GM12878 (cell line): ENCODE measurements around the gene RAB2B.

Experiments used
- ATF2 ChIP-seq: IDR thresholded peaks from 2 replicates; pipeline ENCODE4 v1.6.1; 2012; ENCODE audit warnings: low read length, inconsistent platforms
- EED ChIP-seq: sonication (generic); IDR thresholded peaks from 2 replicates; pipeline ENCODE4 v1.6.1; 2016; ENCODE audit warnings: antibody characterized with exemption, low read depth
- FOXM1 ChIP-seq: IDR thresholded peaks from 2 replicates; pipeline ENCODE4 v1.6.1; 2012; ENCODE audit warnings: low read depth, mild to moderate bottlenecking, inconsistent platforms, low read length, moderate library complexity
- GABPA ChIP-seq: IDR thresholded peaks from 2 replicates; pipeline ENCODE4 v1.6.1; 2014; ENCODE audit warnings: antibody characterized with exemption, low read depth, mild to moderate bottlenecking, inconsistent platforms
- NFYB ChIP-seq: IDR thresholded peaks from 2 replicates; pipeline ENCODE4 v1.6.1; 2011; ENCODE audit warnings: low read depth, mild to moderate bottlenecking, low read length, improper control_type of control experiment, moderate library complexity; ENCODE audit not compliant: insufficient read depth
- POLR2AphosphoS5 ChIP-seq: IDR thresholded peaks from 2 replicates; pipeline ENCODE4 v1.6.1; 2011; ENCODE audit warnings: mild to moderate bottlenecking, low read length, inconsistent platforms
- RELA ChIP-seq: fragments of 450-650 bp; IDR thresholded peaks from 2 replicates; pipeline ENCODE4 v1.8.0; 2014; ENCODE audit warnings: borderline replicate concordance; ENCODE audit not compliant: partially characterized antibody
- RFX5 ChIP-seq: IDR thresholded peaks from 2 replicates; pipeline ENCODE4 v1.6.1; 2011; ENCODE audit warnings: low read depth, low read length, improper control_type of control experiment
- SMC3 ChIP-seq: IDR thresholded peaks from 2 replicates; pipeline ENCODE4 v1.6.1; 2011; ENCODE audit warnings: low read length, improper control_type of control experiment, borderline replicate concordance
- TAF1 ChIP-seq: IDR thresholded peaks from 2 replicates; pipeline ENCODE4 v1.6.1; 2011; ENCODE audit warnings: mild to moderate bottlenecking, low read depth, low read length, borderline replicate concordance
- YBX1 ChIP-seq: fragments of 450-650 bp; IDR thresholded peaks from 2 replicates; pipeline ENCODE4 v1.6.1; 2016; ENCODE audit warnings: antibody characterized with exemption
- TF ChIP-seq, protein P1 (sequence below), 3 experiments: IDR thresholded peaks in 2 of 3; conservative IDR thresholded peaks in 1 of 3; 2 replicates each; pipeline ENCODE4 v1.5.1; 2011; ENCODE audit warnings: low read depth in 3 of 3, low read length in 3 of 3, mild to moderate bottlenecking in 3 of 3, control low read depth in 2 of 3, moderate library complexity in 2 of 3, inconsistent platforms in 1 of 3, mixed read lengths in 1 of 3; ENCODE audit not compliant: control insufficient read depth in 2 of 3, insufficient read depth in 1 of 3; ENCODE audit errors: extremely low read depth in 1 of 3
- TF ChIP-seq, protein P2 (sequence below): IDR thresholded peaks from 2 replicates; pipeline ENCODE4 v1.6.1; 2011; ENCODE audit warnings: low read depth, low read length, improper control_type of control experiment, borderline replicate concordance

DNA sequence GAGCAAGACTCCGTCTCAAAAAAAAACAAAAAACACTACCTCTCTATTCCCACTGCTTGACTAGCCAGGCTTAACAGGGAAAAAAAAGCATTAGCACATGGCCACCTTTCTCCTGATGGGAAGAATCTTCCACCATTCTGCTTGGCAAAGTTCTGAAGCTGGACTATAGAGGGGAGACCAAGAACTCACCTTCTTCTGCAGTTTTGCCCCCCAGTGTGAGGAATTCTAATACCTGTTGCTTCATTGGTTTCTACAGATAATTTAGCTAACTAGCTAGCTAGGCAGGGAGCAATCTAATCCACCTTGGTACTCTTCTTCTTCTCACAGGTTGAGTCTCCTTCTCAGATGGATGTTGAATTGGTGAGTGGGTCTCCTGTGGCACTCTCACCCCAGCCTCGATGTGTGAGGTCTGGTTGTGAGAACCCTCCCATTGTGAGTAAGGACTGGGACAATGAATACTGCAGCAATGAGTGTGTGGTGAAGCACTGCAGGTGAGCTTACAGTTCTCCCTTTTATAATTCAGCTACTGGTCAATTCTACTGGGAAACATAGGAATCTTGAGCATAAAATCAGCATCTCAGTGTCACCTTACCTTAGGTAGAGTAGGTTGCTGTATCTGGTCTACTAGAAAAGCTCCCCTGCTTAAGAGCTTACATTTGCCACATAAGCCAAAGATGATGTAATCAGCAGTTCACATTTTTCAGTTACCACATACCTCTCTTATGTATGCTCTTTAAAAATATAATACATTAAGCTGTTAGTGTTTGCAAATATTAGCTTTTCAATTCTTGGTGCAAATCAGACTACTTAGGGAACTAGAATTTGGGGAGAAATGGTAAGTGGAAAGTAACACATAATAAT, 18.4 kb upstream of the RAB2B start:
- TF ChIP-seq, protein P1, sequence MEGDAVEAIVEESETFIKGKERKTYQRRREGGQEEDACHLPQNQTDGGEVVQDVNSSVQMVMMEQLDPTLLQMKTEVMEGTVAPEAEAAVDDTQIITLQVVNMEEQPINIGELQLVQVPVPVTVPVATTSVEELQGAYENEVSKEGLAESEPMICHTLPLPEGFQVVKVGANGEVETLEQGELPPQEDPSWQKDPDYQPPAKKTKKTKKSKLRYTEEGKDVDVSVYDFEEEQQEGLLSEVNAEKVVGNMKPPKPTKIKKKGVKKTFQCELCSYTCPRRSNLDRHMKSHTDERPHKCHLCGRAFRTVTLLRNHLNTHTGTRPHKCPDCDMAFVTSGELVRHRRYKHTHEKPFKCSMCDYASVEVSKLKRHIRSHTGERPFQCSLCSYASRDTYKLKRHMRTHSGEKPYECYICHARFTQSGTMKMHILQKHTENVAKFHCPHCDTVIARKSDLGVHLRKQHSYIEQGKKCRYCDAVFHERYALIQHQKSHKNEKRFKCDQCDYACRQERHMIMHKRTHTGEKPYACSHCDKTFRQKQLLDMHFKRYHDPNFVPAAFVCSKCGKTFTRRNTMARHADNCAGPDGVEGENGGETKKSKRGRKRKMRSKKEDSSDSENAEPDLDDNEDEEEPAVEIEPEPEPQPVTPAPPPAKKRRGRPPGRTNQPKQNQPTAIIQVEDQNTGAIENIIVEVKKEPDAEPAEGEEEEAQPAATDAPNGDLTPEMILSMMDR (IDR thresholded peaks at IDR 0.05 in 2 of 3, conservative IDR thresholded peaks at IDR 0.05 in 1 of 3; ENCODE audit: control insufficient read depth in 2 of 3, extremely low read depth in 1 of 3, insufficient read depth in 1 of 3, low read depth in 3 of 3, low read length in 3 of 3) = no peak
- TF ChIP-seq ATF2 = no peak
- TF ChIP-seq POLR2AphosphoS5 = no peak
- no peak for TF ChIP-seq TAF1
- TF ChIP-seq RFX5 = no peak
- TF ChIP-seq GABPA = no peak
- no peak for TF ChIP-seq FOXM1
- TF ChIP-seq, protein P2, sequence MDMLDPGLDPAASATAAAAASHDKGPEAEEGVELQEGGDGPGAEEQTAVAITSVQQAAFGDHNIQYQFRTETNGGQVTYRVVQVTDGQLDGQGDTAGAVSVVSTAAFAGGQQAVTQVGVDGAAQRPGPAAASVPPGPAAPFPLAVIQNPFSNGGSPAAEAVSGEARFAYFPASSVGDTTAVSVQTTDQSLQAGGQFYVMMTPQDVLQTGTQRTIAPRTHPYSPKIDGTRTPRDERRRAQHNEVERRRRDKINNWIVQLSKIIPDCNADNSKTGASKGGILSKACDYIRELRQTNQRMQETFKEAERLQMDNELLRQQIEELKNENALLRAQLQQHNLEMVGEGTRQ = no peak
- no peak for TF ChIP-seq SMC3
- no peak for TF ChIP-seq EED
- TF ChIP-seq NFYB = no peak
- TF ChIP-seq RELA = no peak
- TF ChIP-seq YBX1 = no peak
